ENCODE results near the gene FRMD6.

DNA sequence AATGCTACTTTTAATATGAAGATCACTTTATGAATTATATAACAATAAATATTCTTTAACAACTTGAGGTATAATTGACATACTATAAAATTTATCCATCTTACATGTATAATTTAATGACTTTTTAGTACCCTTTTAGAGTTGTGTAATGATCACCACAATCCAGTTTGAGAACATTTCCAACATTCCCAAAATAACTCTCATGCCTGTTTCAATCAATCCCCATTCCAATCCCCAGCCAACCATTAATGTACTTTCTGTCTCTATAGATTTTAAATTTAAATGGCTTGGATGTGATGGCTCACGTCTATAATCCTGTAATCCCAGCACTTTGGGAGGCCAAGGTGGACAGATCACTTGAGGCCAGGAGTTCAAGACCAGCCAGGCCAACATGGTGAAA lies 23.5 kb upstream of the FRMD6 start:
- TF ChIP-seq, protein P1, sequence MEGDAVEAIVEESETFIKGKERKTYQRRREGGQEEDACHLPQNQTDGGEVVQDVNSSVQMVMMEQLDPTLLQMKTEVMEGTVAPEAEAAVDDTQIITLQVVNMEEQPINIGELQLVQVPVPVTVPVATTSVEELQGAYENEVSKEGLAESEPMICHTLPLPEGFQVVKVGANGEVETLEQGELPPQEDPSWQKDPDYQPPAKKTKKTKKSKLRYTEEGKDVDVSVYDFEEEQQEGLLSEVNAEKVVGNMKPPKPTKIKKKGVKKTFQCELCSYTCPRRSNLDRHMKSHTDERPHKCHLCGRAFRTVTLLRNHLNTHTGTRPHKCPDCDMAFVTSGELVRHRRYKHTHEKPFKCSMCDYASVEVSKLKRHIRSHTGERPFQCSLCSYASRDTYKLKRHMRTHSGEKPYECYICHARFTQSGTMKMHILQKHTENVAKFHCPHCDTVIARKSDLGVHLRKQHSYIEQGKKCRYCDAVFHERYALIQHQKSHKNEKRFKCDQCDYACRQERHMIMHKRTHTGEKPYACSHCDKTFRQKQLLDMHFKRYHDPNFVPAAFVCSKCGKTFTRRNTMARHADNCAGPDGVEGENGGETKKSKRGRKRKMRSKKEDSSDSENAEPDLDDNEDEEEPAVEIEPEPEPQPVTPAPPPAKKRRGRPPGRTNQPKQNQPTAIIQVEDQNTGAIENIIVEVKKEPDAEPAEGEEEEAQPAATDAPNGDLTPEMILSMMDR (IDR thresholded peaks at IDR 0.05; ENCODE audit: borderline replicate concordance, extremely low read depth, low read length, poor library complexity, severe bottlenecking), result no peak
- TF ChIP-seq EZH2 (IDR thresholded peaks at IDR 0.05; ENCODE audit: borderline replicate concordance, low read depth, low read length, severe bottlenecking), result no peak

Measured in DND-41 (cell line).